CD8-positive, alpha-beta memory T cell (primary cell): ENCODE data around the gene FDX2. TPM values are rescaled to one million over a fixed set of nuclear protein-coding genes. Genes with fewer than 3 reads are reported as not detected.

Experiments
- CTCF ChIA-PET: fragments of 350-600 bp; sonication (Branson Sonifier 250); formaldehyde crosslinking; loops from one replicate; lab custom pipeline; 2021; ENCODE audit warnings: antibody characterized with exemption; lab: Charles Lee
- POLR2A ChIA-PET: fragments of 350-600 bp; sonication (Branson Sonifier 250); formaldehyde crosslinking; loops from one replicate; lab custom pipeline; 2021; ENCODE audit warnings: antibody characterized with exemption; lab: Charles Lee
- DNase-seq, 5 donors: peaks; one replicate each; pipeline versions ENCODE4 v3.0.0 to v3.0.0-alpha.2; 2020 to 2022; ENCODE audit warnings: mixed read lengths in 1 of 5
- H3K27ac ChIP-seq: one replicate; pipeline ENCODE4 v1.7.0; 2013; ENCODE audit warnings: low read depth, mild to moderate bottlenecking, low read length, moderate library complexity
- H3K27me3 ChIP-seq: 2 replicates; pipeline ENCODE4 v1.7.0; 2013; ENCODE audit warnings: low read length, mild to moderate bottlenecking; ENCODE audit not compliant: insufficient read depth, poor library complexity, severe bottlenecking
- H3K36me3 ChIP-seq: 2 replicates; pipeline ENCODE4 v1.7.0; 2013; ENCODE audit warnings: mild to moderate bottlenecking, low read length, moderate library complexity; ENCODE audit not compliant: insufficient read depth
- H3K4me1 ChIP-seq: 2 replicates; pipeline ENCODE4 v1.7.0; 2013; ENCODE audit warnings: mild to moderate bottlenecking, low read length, moderate library complexity; ENCODE audit not compliant: insufficient read depth
- H3K4me3 ChIP-seq: 2 replicates; pipeline ENCODE4 v1.7.0; 2013; ENCODE audit warnings: mild to moderate bottlenecking, low read length
- H3K9me3 ChIP-seq: 2 replicates; pipeline ENCODE4 v1.7.0; 2013; ENCODE audit warnings: mild to moderate bottlenecking, low read length
- H3K27ac Mint-ChIP-seq, 8 donors: one replicate each; pipeline ENCODE4 v1.8.0; 2020 to 2021; ENCODE audit warnings: mixed read lengths in 8 of 8, mild to moderate bottlenecking in 6 of 8, inconsistent platforms in 3 of 8, moderate library complexity in 3 of 8
- H3K27me3 Mint-ChIP-seq, 2 donors: one replicate each; pipeline ENCODE4 v1.8.0; 2020 to 2021; ENCODE audit warnings: mixed read lengths in 2 of 2, mild to moderate bottlenecking in 1 of 2, moderate library complexity in 1 of 2
- H3K36me3 Mint-ChIP-seq, 3 donors: one replicate each; pipeline ENCODE4 v1.8.0; 2020 to 2021; ENCODE audit warnings: mixed read lengths in 3 of 3, inconsistent platforms in 1 of 3, mild to moderate bottlenecking in 1 of 3
- H3K4me1 Mint-ChIP-seq, 3 donors: one replicate each; pipeline ENCODE4 v1.8.0; 2020 to 2021; ENCODE audit warnings: mixed read lengths in 3 of 3, inconsistent platforms in 1 of 3, mild to moderate bottlenecking in 1 of 3
- H3K4me3 Mint-ChIP-seq, 7 donors: one replicate each; pipeline ENCODE4 v1.8.0; 2020 to 2021; ENCODE audit warnings: mixed read lengths in 7 of 7, mild to moderate bottlenecking in 6 of 7, moderate library complexity in 4 of 7, inconsistent platforms in 2 of 7
- H3K9me3 Mint-ChIP-seq, 5 donors: one replicate each; pipeline ENCODE4 v1.8.0; 2020 to 2022; ENCODE audit warnings: mixed read lengths in 5 of 5, mild to moderate bottlenecking in 3 of 5, moderate library complexity in 2 of 5, inconsistent platforms in 1 of 5
- polyA plus RNA-seq: library from polyadenylated mRNA; unstranded; fragments of 300-500 nt; fragmentation: Illumina TruSeq; gene quantifications from one replicate; pipeline ENCODE4 v1.2.3, GENCODE V29; 2021
- total RNA-seq, 2 experiments: library from RNA; stranded (reverse); gene quantifications; one replicate each; pipeline ENCODE4 v1.2.3, GENCODE V29; 2021

FDX2 gene
- total and polyA plus RNA-seq, 3 experiments from 2014 or later: 16.1 to 30.0 (median 29.6) TPM

- Mint-ChIP-seq H3K4me1 (peaks cover 5 to 6% (median 6%) of the 10 kb centered on the region in 3 donors), H3K9me3 (no peaks in the 10 kb centered on the region), H3K4me3 (no peak overlapping the region), H3K27me3 (no peaks in the 10 kb centered on the region), H3K36me3 (peaks cover 4 to 67% (median 4%) of the 10 kb centered on the region in 3 donors), H3K27ac (no peak overlapping the region)
- H3K4me1 ChIP-seq: peaks cover 4% of the 10 kb centered on the region
- CTCF ChIA-PET: interaction anchor here (0.8 kb wide), 1 partner anchor 67 kb away, joined by 3 read pairs; no protein-coding TSS in a partner anchor
- H3K4me3 ChIP-seq: no peak overlapping the region
- POLR2A ChIA-PET: interaction anchor here (0.7 kb wide), 1 partner anchor 146 kb away, joined by 7 read pairs; no protein-coding TSS in a partner anchor
- no peaks in the 10 kb centered on the region for H3K9me3 ChIP-seq
- H3K36me3 ChIP-seq: peaks cover 33% of the 10 kb centered on the region
- H3K27me3 ChIP-seq: no peaks in the 10 kb centered on the region
- DNase-seq: no peak
- no peak overlapping the region for H3K27ac ChIP-seq
These were observed 5.0 kb upstream of the FDX2 start for GRCh38 chr19:10320602-10321416.

- no peak overlapping the region for H3K4me3 ChIP-seq
- DNase-seq: no peak
- H3K27ac ChIP-seq: no peak overlapping the region
- CTCF ChIA-PET: no interaction called here
- peaks cover 24% of the 10 kb centered on the region for H3K36me3 ChIP-seq
- H3K9me3 ChIP-seq: no peaks in the 10 kb centered on the region
- H3K27me3 Mint-ChIP-seq: no peaks in the 10 kb centered on the region
- H3K9me3 Mint-ChIP-seq: no peaks in the 10 kb centered on the region
- H3K4me3 Mint-ChIP-seq: no peak overlapping the region
- H3K36me3 Mint-ChIP-seq: peaks cover 4 to 58% (median 4%) of the 10 kb centered on the region in 3 donors
- peaks cover 4% of the 10 kb centered on the region for H3K4me1 ChIP-seq
- POLR2A ChIA-PET: interaction anchor here (0.9 to 1.2 kb wide), 3 partner anchors 14 to 49 kb away, joined by 3 to 4 read pairs (median 4); partner anchors contain the start of genes ICAM1 and RAVER1
- H3K27me3 ChIP-seq: no peaks in the 10 kb centered on the region
- H3K27ac Mint-ChIP-seq: peak overlapping the region in 1 of 8 donors; percentile 92
- H3K4me1 Mint-ChIP-seq: peaks cover 13 to 20% (median 19%) of the 10 kb centered on the region in 3 donors
These were observed 3.2 kb upstream of the FDX2 start for GRCh38 chr19:10318807-10319682.

- CTCF ChIA-PET: interaction anchor here (0.6 to 1.8 kb wide), 2 partner anchors 15 to 59 kb away, joined by 3 to 4 read pairs; partner anchors contain the start of gene RAVER1
- Mint-ChIP-seq H3K9me3 (no peaks in the 10 kb centered on the region), H3K27ac (no peak overlapping the region), H3K4me3 (no peak overlapping the region), H3K4me1 (peaks cover 14 to 20% (median 19%) of the 10 kb centered on the region in 3 donors), H3K27me3 (no peaks in the 10 kb centered on the region), H3K36me3 (peaks cover 4 to 55% (median 4%) of the 10 kb centered on the region in 3 donors)
- no peaks in the 10 kb centered on the region for H3K27me3 ChIP-seq
- no peak for DNase-seq
- peaks cover 24% of the 10 kb centered on the region for H3K36me3 ChIP-seq
- H3K4me1 ChIP-seq: peaks cover 4% of the 10 kb centered on the region
- POLR2A ChIA-PET: interaction anchor here (1.1 to 1.2 kb wide), 2 partner anchors 46 to 48 kb away, joined by 3 to 4 read pairs; partner anchors contain the start of gene ICAM1
- no peaks in the 10 kb centered on the region for H3K9me3 ChIP-seq
- H3K27ac ChIP-seq: no peak overlapping the region
- no peak overlapping the region for H3K4me3 ChIP-seq
These were observed 2.1 kb upstream of the FDX2 start for GRCh38 chr19:10317857-10318462.

- no peaks in the 10 kb centered on the region for H3K27me3 Mint-ChIP-seq
- Histone ChIP-seq H3K27ac (no peak overlapping the region), H3K27me3 (no peaks in the 10 kb centered on the region), H3K36me3 (peaks cover 24% of the 10 kb centered on the region), H3K9me3 (no peaks in the 10 kb centered on the region), H3K4me3 (no peak overlapping the region), H3K4me1 (peaks cover 4% of the 10 kb centered on the region)
- DNase-seq: no peak
- POLR2A ChIA-PET: no interaction called here
- H3K4me3 Mint-ChIP-seq: peak overlapping the region in 3 of 7 donors; percentile 37 to 70 (median 43)
- H3K36me3 Mint-ChIP-seq: peaks cover 4 to 53% (median 4%) of the 10 kb centered on the region in 3 donors
- H3K4me1 Mint-ChIP-seq: peaks cover 14 to 20% (median 19%) of the 10 kb centered on the region in 3 donors
- H3K9me3 Mint-ChIP-seq: no peaks in the 10 kb centered on the region
- peak overlapping the region in 1 of 8 donors; percentile 17 for H3K27ac Mint-ChIP-seq
- CTCF ChIA-PET: interaction anchor here (0.6 to 1.8 kb wide), 3 partner anchors 8 to 58 kb away, joined by 3 to 4 read pairs (median 3); partner anchors contain the start of gene RAVER1
These were observed 1.4 kb upstream of the FDX2 start for GRCh38 chr19:10317045-10317856.

GRCh38 chr19:10316229-10317044 is 622 bp upstream of the FDX2 start:
- Mint-ChIP-seq H3K4me1 (peaks cover 12 to 20% (median 19%) of the 10 kb centered on the region in 3 donors), H3K36me3 (peaks cover 0 to 45% (median 0%) of the 10 kb centered on the region in 3 donors), H3K27me3 (no peaks in the 10 kb centered on the region), H3K27ac (peak overlapping the region; percentile 47 to 95 (median 88)), H3K9me3 (no peaks in the 10 kb centered on the region), H3K4me3 (peak overlapping the region; percentile 43 to 94 (median 87))
- H3K36me3 ChIP-seq: peaks cover 16% of the 10 kb centered on the region
- CTCF ChIA-PET: interaction anchor here (0.6 to 1.8 kb wide), 3 partner anchors 9 to 204 kb away, joined by 3 to 4 read pairs (median 3); no protein-coding TSS in a partner anchor
- H3K9me3 ChIP-seq: no peaks in the 10 kb centered on the region
- H3K27me3 ChIP-seq: no peaks in the 10 kb centered on the region
- peak overlapping the region; percentile 27 for H3K27ac ChIP-seq
- peaks cover 4% of the 10 kb centered on the region for H3K4me1 ChIP-seq
- POLR2A ChIA-PET: no interaction called here
- DNase-seq: no peak
- H3K4me3 ChIP-seq: peak overlapping the region; percentile 74

- Histone ChIP-seq H3K4me1 (no peaks in the 10 kb centered on the region), H3K9me3 (no peaks in the 10 kb centered on the region), H3K36me3 (no peaks in the 10 kb centered on the region), H3K4me3 (no peak within 1 kb of the TSS), H3K27me3 (no peaks in the 10 kb centered on the region), H3K27ac (no peak within 1 kb of the TSS)
- ChIA-PET POLR2A (no interaction called here), CTCF (interaction anchor here (0.6 kb wide), 1 partner anchor 210 kb away, joined by 3 read pairs; no protein-coding TSS in a partner anchor)
- Mint-ChIP-seq H3K9me3 (no peaks in the 10 kb centered on the region), H3K4me3 (no peak within 1 kb of the TSS), H3K27ac (peak within 1 kb of the TSS in 1 of 8 donors; percentile 40), H3K36me3 (peaks cover 0 to 19% (median 0%) of the 10 kb centered on the region in 3 donors), H3K27me3 (no peaks in the 10 kb centered on the region), H3K4me1 (peaks cover 2 to 3% (median 2%) of the 10 kb centered on the region in 3 donors)
- no peak for DNase-seq
These were observed 6.4 kb downstream of the FDX2 start, which contains the start of gene ZGLP1 for GRCh38 chr19:10309423-10309822. ZGLP1 (minus strand) TSS chr19:10309815.
